CD4-positive, alpha-beta T cell treated with Interleukin-15 for 4 hours (primary cell): ENCODE data around the gene IL13.
"Not testable (repeated sequence)": the region's sequence is repeated elsewhere in the genome, so short reads cannot be mapped to it uniquely, and the experiment has no call there.

ENCODE experiments used
- DNase-seq: peaks from one replicate; pipeline ENCODE4 v3.0.0-alpha.2; 2020; ENCODE audit warnings: low spot score

IL13 gene

GRCh38 chr5:132657676-132658380, at the start of gene IL13:
Gene IL13, plus strand, starts transcription at chr5:132658173. Its CDS starts 14 bp downstream, at chr5:132658187.
- DNase-seq, result no peak

- no peak for DNase-seq
Observed at GRCh38 chr5:132611965-132612364, 46.0 kb upstream of the IL13 start.

GRCh38 chr5:132612846-132613245, 45.1 kb upstream of the IL13 start:
- DNase-seq, result no peak

- DNase-seq, result no peak
Observed at GRCh38 chr5:132621699-132622098, 36.3 kb upstream of the IL13 start.

DNA sequence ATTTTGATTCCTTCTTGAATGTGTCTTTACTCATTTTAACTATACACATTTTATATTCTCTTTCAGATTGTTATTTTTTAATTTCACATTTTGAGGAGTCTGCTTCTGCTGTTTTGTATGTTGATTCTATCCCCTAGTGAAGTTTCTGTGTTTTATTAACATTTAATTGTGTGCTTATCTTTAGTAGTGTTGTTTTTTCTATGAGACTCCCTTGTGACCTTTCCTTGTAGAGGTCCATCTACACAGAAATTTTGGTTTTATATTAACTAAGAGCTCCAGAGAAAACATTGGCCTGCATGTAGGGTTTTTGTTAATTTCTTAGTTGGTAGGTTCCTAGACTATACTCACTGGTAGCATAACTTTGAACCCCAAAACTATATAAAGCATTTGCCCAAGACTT, 35.4 kb upstream of the IL13 start:
- DNase-seq, result no peak

DNA sequence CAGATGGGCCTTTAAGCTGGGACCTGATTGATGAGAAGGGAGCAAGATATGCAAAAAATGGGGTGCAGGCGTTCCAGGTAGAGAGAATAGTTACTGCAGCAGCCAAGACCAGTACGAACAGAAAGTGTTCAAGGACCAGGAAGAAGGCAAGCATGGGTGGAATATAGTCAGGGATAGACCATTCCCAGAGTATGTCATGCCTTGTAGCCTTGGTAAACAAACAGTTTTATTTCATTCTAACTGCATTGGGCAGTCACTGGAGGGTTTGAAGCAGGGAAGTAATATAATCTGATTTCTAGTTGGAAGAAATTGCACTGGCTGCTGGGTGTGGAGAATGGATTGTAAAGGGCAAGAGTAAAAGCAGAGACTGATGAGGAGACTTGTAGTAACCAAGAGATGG, 30.5 kb upstream of the IL13 start:
- DNase-seq, result no peak

- no peak for DNase-seq
Observed at GRCh38 chr5:132628814-132629213, 29.2 kb upstream of the IL13 start.

DNA sequence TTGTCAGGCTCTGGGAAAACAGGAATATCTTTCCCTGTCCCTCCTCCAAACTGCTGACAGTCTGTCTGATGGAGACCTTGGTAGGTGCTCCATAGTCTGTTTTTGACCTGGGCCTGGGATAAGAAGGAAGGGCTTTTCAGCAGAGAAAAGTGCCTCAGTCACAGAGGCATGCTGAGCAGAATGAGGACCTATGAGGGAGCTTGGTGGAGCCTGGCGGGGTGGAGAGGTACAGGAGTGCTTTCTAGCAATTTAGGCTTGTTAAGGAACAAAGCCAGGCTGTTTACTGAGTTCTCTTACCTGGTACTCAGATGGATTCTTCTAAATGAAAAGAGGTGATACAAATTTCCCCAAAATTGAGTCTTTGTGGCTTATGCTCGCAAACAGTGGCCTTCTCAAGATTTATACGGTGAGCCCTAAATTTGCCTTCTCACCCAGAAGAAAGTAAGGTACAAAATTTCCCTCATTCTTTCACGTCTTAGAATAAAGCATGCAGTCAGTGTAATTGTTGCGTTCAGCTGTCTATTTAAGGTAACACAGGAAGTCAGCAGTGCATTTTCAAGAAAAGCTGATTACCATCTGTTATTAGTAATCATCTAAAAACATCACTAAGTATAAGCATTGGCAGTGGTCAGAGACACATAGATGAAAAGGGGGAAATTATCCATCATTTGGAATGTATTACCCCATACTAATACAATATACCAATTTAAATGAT, 28.6 kb upstream of the IL13 start:
- DNase-seq, result peak; percentile 24

DNA sequence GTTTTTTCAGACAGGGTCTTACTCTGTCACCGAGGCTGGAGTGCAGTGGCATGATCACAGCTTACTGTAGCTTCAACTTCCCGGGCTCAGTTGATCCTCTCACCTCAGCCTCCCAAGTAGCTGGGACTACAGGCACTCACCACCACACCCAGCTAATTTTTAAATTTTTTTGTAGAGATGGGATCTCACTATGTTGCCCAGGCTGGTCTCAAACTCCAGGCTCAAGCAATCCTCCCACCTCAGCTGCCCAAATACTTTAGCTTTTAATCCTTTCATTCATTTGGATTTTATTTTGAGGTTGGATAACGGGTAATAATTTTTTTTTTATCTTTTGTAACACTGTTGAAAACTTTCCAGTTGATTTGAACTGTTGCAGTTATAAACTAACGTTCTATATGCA, 24.4 kb upstream of the IL13 start:
- not testable (repeated sequence) for DNase-seq

DNA sequence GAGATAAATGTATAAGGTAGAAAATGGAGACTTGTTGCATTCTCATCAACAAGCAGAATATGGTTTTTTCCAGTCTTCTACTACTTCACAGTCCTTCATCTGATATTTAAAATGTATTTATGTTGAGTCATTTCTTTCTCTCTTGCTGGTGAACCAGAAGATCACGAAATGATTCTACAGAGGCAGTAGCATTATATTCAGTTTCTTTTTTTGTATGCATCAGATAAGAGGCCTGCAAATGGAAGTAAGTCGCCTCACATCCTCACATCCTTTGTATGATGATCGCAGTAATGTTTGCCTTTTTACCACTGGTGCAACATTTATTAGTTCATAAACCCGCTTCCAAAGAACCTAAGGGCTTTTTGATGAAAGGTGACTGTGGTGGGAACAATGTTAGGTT, 22.1 kb upstream of the IL13 start:
- no peak for DNase-seq

DNA sequence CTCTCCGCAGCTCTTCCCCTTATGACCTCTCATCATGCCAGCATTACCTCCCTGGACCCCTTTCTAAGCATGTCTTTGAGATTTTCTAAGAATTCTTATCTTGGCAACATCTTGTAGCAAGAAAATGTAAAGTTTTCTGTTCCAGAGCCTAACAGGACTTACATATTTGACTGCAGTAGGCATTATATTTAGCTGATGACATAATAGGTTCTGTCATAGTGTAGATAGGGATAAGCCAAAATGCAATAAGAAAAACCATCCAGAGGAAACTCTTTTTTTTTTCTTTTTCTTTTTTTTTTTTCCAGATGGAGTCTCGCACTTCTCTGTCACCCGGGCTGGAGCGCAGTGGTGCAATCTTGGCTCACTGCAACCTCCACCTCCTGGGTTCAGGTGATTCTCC, 20.7 kb upstream of the IL13 start:
- no peak for DNase-seq

GRCh38 chr5:132639706-132640130, 18.3 kb upstream of the IL13 start:
- DNase-seq, result no peak

DNA sequence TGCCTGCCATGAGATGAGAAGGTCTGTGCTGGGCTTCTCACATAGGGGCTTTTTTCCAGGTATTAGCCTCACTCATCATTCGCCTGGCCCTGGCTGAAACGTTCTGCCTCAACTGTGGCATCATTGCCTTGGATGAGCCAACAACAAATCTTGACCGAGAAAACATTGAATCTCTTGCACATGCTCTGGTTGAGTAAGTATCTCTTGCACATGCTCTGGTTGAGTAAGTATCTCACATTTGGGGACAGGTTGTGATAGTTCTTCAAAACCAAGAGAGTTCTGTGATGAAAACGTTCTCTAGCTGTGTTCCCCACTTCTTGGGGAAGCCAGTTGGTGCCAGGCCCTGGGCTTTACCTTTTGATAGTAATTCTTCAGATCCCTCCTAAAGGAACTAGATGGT, 17.4 kb upstream of the IL13 start:
- no peak for DNase-seq

- DNase-seq, result no peak
Observed at GRCh38 chr5:132641241-132641723, 16.7 kb upstream of the IL13 start.

DNA sequence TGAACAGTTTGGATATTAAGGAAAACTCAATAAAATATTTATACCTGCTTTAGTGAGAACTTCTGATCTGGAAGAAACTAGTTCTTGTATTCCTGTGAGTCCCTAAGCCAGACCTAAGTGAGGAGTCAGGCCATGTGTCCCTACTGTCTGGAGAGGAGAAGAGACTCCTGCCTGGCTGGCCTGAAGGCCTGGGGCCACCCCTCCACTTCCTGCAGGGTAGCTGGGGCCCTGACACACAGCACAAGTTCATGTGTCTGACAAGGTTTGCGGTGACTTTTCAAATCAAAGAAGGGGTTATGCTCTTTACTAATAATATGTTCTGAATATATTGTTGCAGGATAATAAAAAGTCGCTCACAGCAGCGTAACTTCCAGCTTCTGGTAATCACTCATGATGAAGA, 16.1 kb upstream of the IL13 start:
- no peak for DNase-seq

- no peak for DNase-seq
Observed at GRCh38 chr5:132644177-132644576, 13.8 kb upstream of the IL13 start.

- DNase-seq, result no peak
Observed at GRCh38 chr5:132646583-132647266, 11.2 kb upstream of the IL13 start.

DNA sequence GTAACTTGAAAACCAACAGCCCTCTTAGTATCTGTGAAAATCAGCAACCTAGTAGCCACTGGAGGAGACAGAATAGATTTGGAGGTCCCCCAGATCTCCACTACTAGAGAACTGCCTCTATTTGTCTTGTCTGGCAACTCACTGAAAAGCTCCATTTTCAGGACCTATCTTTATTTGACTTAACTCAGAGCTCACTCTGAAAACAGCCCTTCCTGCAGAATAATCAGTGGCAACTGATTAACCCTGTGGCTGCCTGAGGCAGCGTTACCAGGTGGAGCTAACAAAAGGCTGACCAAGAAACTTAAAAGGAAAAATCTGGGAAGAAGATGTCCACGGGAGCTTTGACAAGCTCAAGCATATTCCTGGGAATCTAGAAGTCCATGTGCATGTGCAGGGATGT, 10.5 kb upstream of the IL13 start:
- no peak for DNase-seq

GRCh38 chr5:132648355-132648754, 9.6 kb upstream of the IL13 start:
- no peak for DNase-seq

GRCh38 chr5:132651838-132652469, 6.0 kb upstream of the IL13 start:
- DNase-seq, result no peak

DNA sequence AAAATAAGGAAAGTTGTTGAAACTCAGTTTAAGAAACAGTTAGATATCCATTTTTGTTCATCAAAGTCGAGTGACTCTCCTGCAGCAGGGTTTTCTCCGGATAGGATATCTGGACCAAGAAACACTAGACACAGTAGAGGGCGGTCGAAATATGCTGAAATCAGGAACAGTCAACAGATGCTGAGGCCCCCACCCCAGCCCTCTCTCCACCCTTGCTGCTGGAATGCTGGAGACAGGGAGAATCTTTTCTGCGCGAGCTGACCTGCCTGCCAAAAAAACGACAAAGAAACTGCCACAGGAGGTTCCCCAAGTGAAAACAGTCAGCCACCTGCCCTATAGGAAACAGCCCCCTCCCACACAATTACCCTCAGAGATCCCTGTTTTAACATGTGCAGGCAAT, 4.3 kb upstream of the IL13 start:
- DNase-seq, result no peak
